ELF-1 (cell line): ENCODE results near the gene HTT.

Source experiments
- DNase-seq: peaks from one replicate; pipeline ENCODE4 v3.0.0-alpha.2; 2016; ENCODE audit warnings: low read depth, low spot score

The HTT gene

GRCh38 chr4:3074078-3074845 is at the start of gene HTT, which contains the start of gene HTT-AS:
Gene HTT, plus strand, starts transcription at chr4:3074681. Its CDS starts 145 bp downstream, at chr4:3074826.
Gene HTT-AS, minus strand, starts transcription at chr4:3074538.
- DNase-seq: peak; percentile 98

GRCh38 chr4:3025881-3026280 is 48.6 kb upstream of the HTT start:
- no peak for DNase-seq

GRCh38 chr4:3026540-3026939 is 47.9 kb upstream of the HTT start:
- DNase-seq: no peak

GRCh38 chr4:3029464-3029863 is 45.0 kb upstream of the HTT start:
- no peak for DNase-seq

- DNase-seq: no peak
Observed at GRCh38 chr4:3030566-3031356, 43.7 kb upstream of the HTT start.

- DNase-seq: no peak
Observed at GRCh38 chr4:3031357-3032082, 43.0 kb upstream of the HTT start.

- no peak for DNase-seq
Observed at GRCh38 chr4:3034231-3034630, 40.2 kb upstream of the HTT start.

GRCh38 chr4:3035249-3035648 is 39.2 kb upstream of the HTT start:
- DNase-seq: no peak

- no peak for DNase-seq
Observed at GRCh38 chr4:3035674-3036073, 38.8 kb upstream of the HTT start.

- DNase-seq: no peak
Observed at GRCh38 chr4:3036131-3036952, 38.1 kb upstream of the HTT start.

GRCh38 chr4:3037957-3038461 is 36.5 kb upstream of the HTT start:
- DNase-seq: no peak

GRCh38 chr4:3039706-3040366 is 34.6 kb upstream of the HTT start:
- DNase-seq: no peak

GRCh38 chr4:3040452-3041191 is 33.9 kb upstream of the HTT start:
- no peak for DNase-seq

GRCh38 chr4:3041192-3042142 is 33.0 kb upstream of the HTT start:
- peak; percentile 75 for DNase-seq

GRCh38 chr4:3042226-3042625 is 32.3 kb upstream of the HTT start:
- no peak for DNase-seq

- DNase-seq: no peak
Observed at GRCh38 chr4:3043282-3044020, 31.0 kb upstream of the HTT start.

- no peak for DNase-seq
Observed at GRCh38 chr4:3044870-3045819, 29.3 kb upstream of the HTT start.
